Measurements from ENCODE around the gene KRTAP10-4.
"Not testable (repeated sequence)": the region's sequence is repeated elsewhere in the genome, so short reads cannot be mapped to it uniquely, and the experiment has no call there.

The KRTAP10-4 gene

GRCh38 chr21:44558695-44559094, 14.8 kb upstream of the KRTAP10-4 start, which contains the start of gene KRTAP10-3:
Gene KRTAP10-3, minus strand, starts transcription at chr21:44558795. Its CDS starts 80 bp downstream, at chr21:44558715.
- DNase-seq: no peak

- DNase-seq: no peak
Measured at GRCh38 chr21:44564099-44564498, 9.4 kb upstream of the KRTAP10-4 start.

- no peak for DNase-seq
Measured at GRCh38 chr21:44564886-44565598, 8.5 kb upstream of the KRTAP10-4 start.

- no peak for DNase-seq
Measured at GRCh38 chr21:44566403-44566802, 7.1 kb upstream of the KRTAP10-4 start.

GRCh38 chr21:44567481-44568171, 5.9 kb upstream of the KRTAP10-4 start:
- no peak for DNase-seq

- DNase-seq: no peak
Measured at GRCh38 chr21:44568261-44568660, 5.3 kb upstream of the KRTAP10-4 start.

- no peak for DNase-seq
Measured at GRCh38 chr21:44568667-44569556, 4.6 kb upstream of the KRTAP10-4 start.

GRCh38 chr21:44569861-44570517, 3.5 kb upstream of the KRTAP10-4 start:
- no peak for DNase-seq

- no peak for DNase-seq
Measured at GRCh38 chr21:44571296-44571695, 2.2 kb upstream of the KRTAP10-4 start.

GRCh38 chr21:44571844-44572782, 1.4 kb upstream of the KRTAP10-4 start:
- DNase-seq: no peak

- DNase-seq: no peak
Measured at GRCh38 chr21:44572959-44573583, 458 bp upstream of the KRTAP10-4 start.

- DNase-seq: no peak
Measured at GRCh38 chr21:44574457-44575306, 1.2 kb downstream of the KRTAP10-4 start.

- no peak for DNase-seq
Measured at GRCh38 chr21:44575307-44576024, 1.9 kb downstream of the KRTAP10-4 start.

- DNase-seq: no peak
Measured at GRCh38 chr21:44576025-44576420, 2.5 kb downstream of the KRTAP10-4 start.

GRCh38 chr21:44578371-44579055, 5.0 kb downstream of the KRTAP10-4 start:
- DNase-seq: no peak

- no peak for DNase-seq
Measured at GRCh38 chr21:44579056-44579832, 5.7 kb downstream of the KRTAP10-4 start.

GRCh38 chr21:44579833-44580144, 6.3 kb downstream of the KRTAP10-4 start:
- no peak for DNase-seq

- DNase-seq: not testable (repeated sequence)
Measured at GRCh38 chr21:44580231-44580821, 6.8 kb downstream of the KRTAP10-4 start, which contains the start of gene KRTAP10-5. Gene KRTAP10-5, minus strand, starts transcription at chr21:44580604. Its CDS starts 26 bp downstream, at chr21:44580578.
